Calu3 (cell line): ENCODE data around the gene TTC33. TPM values are rescaled to one million over a fixed set of nuclear protein-coding genes. Genes with fewer than 3 reads are reported as not detected.
"Not testable (repeated sequence)": the region's sequence is repeated elsewhere in the genome, so short reads cannot be mapped to it uniquely, and the experiment has no call there.

Experiments
- BruUV-seq: library from RNA; stranded (reverse); fragments of 400-500 nt; replicated peaks from 2 replicates; lab custom pipeline; 2021; lab: Mats Ljungman, UMichigan
- CTCF ChIA-PET: fragments of 300-600 bp; sonication (Branson Sonifier 250); formaldehyde crosslinking; loops from one replicate; lab custom pipeline; 2022; ENCODE audit warnings: antibody characterized with exemption; lab: Charles Lee
- DNase-seq: peaks from one replicate; pipeline ENCODE4 v3.0.0; 2022
- H3K27ac Mint-ChIP-seq: one replicate; pipeline ENCODE4 v1.8.0; 2022; ENCODE audit warnings: mixed read lengths; ENCODE audit not compliant: unreplicated experiment
- H3K27me3 Mint-ChIP-seq: one replicate; pipeline ENCODE4 v1.8.0; 2022; ENCODE audit warnings: mixed read lengths; ENCODE audit not compliant: unreplicated experiment
- H3K36me3 Mint-ChIP-seq: one replicate; pipeline ENCODE4 v1.8.0; 2022; ENCODE audit warnings: mild to moderate bottlenecking, moderate library complexity, mixed read lengths; ENCODE audit not compliant: insufficient read depth, unreplicated experiment
- H3K4me1 Mint-ChIP-seq: one replicate; pipeline ENCODE4 v1.8.0; 2022; ENCODE audit warnings: mild to moderate bottlenecking, low read depth, mixed read lengths; ENCODE audit not compliant: unreplicated experiment
- H3K4me3 Mint-ChIP-seq: one replicate; pipeline ENCODE4 v1.8.0; 2022; ENCODE audit warnings: mild to moderate bottlenecking, low read depth, moderate library complexity, mixed read lengths; ENCODE audit not compliant: unreplicated experiment
- H3K9me3 Mint-ChIP-seq: one replicate; pipeline ENCODE4 v1.8.0; 2022; ENCODE audit warnings: low read depth, mixed read lengths; ENCODE audit not compliant: unreplicated experiment
- CTCF ChIP-seq: fragments of 200-600 bp; IDR thresholded peaks from one replicate; pipeline ENCODE4 v1.8.0; 2022; ENCODE audit warnings: antibody characterized with exemption; ENCODE audit not compliant: unreplicated experiment
- intact Hi-C: fragments of 100-400 bp; cut with micrococcal nuclease; formaldehyde crosslinking; loops from one replicate; pipeline ENCODE4 v1.10.0; 2022; ENCODE audit not compliant: unreplicated experiment
- total RNA-seq: library from RNA; stranded (reverse); gene quantifications from 2 replicates; pipeline ENCODE4 v1.2.3, GENCODE V29; 2022

TTC33 gene
- total RNA-seq, 1 experiment from 2014 or later, result 11.3 TPM

- DNase-seq, result no peak
- Mint-ChIP-seq H3K27ac (no peak overlapping the region), H3K9me3 (no peaks in the 10 kb centered on the region), H3K4me3 (no peak overlapping the region), H3K4me1 (no peaks in the 10 kb centered on the region), H3K36me3 (no peaks in the 10 kb centered on the region), H3K27me3 (no peaks in the 10 kb centered on the region)
- CTCF ChIA-PET, result interaction anchor here (0.8 kb wide), 1 partner anchor 31 kb away, joined by 3 read pairs; no protein-coding TSS in a partner anchor
- intact Hi-C loops, result no loop called here
- no TSS peak for BruUV-seq
- TF ChIP-seq CTCF, result peak; percentile 36
Observed at GRCh38 chr5:40716000-40716399, 39.8 kb downstream of the TTC33 start.

DNA sequence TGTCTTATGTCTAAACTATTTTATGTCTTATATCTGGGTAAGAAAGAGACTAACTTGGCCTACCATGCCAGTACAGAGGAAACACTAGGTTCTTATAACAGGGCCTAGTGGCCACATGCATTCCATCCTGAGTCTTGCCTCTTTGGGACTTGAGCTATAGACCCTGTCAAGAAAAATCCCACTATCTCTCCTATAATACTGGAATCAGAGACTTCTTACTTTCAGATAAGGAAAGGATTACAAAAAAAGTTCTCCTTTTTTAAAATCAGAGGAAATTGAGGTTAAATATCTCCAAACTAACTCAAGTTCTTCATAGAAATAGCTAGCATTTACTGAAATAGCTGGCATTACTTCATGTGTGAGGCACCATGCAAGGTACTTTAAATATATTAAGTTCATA is 41.8 kb downstream of the TTC33 start:
- no TSS peak for BruUV-seq
- Mint-ChIP-seq H3K36me3 (no peaks in the 10 kb centered on the region), H3K9me3 (no peaks in the 10 kb centered on the region), H3K4me1 (no peaks in the 10 kb centered on the region), H3K4me3 (no peak overlapping the region), H3K27me3 (no peaks in the 10 kb centered on the region), H3K27ac (no peak overlapping the region)
- TF ChIP-seq CTCF, result no peak
- CTCF ChIA-PET, result no interaction called here
- DNase-seq, result no peak
- intact Hi-C loops, result no loop called here

DNA sequence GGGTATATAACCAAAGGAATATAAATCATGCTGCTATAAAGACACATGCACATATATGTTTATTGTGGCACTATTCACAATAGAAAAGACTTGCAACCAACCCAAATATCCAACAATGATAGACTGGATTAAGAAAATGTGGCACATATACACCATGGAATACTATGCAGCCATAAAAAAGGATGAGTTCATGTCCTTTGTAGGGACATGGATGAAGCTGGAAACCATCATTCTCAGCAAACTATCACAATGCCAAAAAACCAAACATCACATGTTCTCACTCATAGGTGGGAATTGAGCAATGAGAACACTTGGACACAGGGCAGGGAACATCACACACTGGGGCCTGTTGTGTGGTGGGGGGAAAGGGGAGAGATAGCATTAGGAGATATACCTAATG is 45.2 kb downstream of the TTC33 start:
- CTCF ChIA-PET, H3K27me3 Mint-ChIP-seq, H3K36me3 Mint-ChIP-seq, H3K27ac Mint-ChIP-seq, intact Hi-C loops, H3K4me1 Mint-ChIP-seq, H3K4me3 Mint-ChIP-seq, DNase-seq, H3K9me3 Mint-ChIP-seq, BruUV-seq: not testable (repeated sequence)

GRCh38 chr5:40705484-40705883 is 50.3 kb downstream of the TTC33 start:
- H3K27ac Mint-ChIP-seq, BruUV-seq, CTCF ChIA-PET, H3K4me3 Mint-ChIP-seq, DNase-seq, H3K4me1 Mint-ChIP-seq, H3K27me3 Mint-ChIP-seq, intact Hi-C loops, H3K36me3 Mint-ChIP-seq: not testable (repeated sequence)
- peaks cover 23% of the 10 kb centered on the region for H3K9me3 Mint-ChIP-seq

DNA sequence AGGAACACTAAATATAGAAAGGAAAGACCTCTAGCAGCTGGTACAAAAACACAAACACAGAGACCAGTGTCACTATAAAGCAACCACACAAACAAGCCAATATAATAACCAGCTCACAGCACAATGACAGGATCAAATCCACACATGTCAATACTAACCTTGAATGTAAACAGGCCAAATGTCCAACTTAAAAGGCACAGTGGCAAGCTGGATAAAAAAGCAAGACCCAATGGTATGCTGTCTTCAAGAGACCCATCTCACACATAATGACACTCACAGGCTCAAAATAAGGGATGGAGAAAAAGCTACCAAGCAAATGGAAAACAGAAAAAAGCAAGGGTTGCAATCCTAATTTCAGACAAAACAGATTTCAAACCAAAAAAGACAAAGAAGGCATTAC is 53.7 kb downstream of the TTC33 start:
- DNase-seq, H3K27me3 Mint-ChIP-seq, H3K36me3 Mint-ChIP-seq, H3K27ac Mint-ChIP-seq, BruUV-seq, CTCF ChIA-PET, H3K4me3 Mint-ChIP-seq, intact Hi-C loops, H3K4me1 Mint-ChIP-seq: not testable (repeated sequence)
- H3K9me3 Mint-ChIP-seq, result peaks cover 20% of the 10 kb centered on the region

DNA sequence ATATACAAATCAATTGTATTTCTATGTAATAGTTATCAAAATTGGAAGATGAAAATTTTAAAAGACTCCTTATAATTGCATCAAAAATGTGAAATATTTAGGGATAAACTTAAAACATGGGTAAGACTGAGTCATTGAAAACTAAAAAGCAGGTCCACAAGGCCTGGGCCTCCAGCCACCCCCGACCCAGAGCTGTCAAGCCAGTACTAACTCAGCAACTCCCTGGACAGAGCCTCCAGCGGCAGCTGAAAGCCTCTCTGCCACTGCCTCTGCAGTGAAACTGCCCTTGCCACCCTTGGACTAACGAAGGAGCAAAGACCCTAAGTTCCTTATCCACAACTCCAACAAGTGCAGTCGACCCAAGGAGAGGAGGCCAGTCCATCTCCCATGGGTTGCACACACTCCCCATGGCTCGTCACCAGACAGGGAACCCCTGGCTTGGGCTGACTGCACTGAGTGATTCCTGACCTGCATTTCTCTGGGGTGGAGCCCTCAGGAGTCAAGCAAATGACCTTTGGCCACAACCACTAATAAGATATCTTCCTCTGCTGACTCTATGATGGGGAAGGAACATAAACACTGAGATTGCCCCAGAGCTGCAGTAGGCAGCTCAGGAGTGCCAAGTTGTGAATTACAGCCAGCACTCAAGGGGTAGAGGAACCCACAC is 55.5 kb downstream of the TTC33 start:
- H3K36me3 Mint-ChIP-seq, result peaks cover under 1% of the 10 kb centered on the region
- CTCF ChIA-PET, result no interaction called here
- H3K27me3 Mint-ChIP-seq, result no peaks in the 10 kb centered on the region
- no peak overlapping the region for H3K27ac Mint-ChIP-seq
- no peak overlapping the region for H3K4me3 Mint-ChIP-seq
- H3K9me3 Mint-ChIP-seq, result peaks cover 25% of the 10 kb centered on the region
- no peak for TF ChIP-seq CTCF
- BruUV-seq, result no TSS peak
- intact Hi-C loops, result no loop called here
- H3K4me1 Mint-ChIP-seq, result no peaks in the 10 kb centered on the region
- no peak for DNase-seq
